Measurements from ENCODE around the gene LRCH1. TPM values are rescaled to one million over a fixed set of nuclear protein-coding genes. Genes with fewer than 3 reads are reported as not detected.

The LRCH1 gene
- total RNA-seq, 1 experiment from 2014 or later: 11.8 TPM

- no peak for TF ChIP-seq ZNF512 (CRISPR knock-in tag; IDR thresholded peaks at IDR 0.05; ENCODE audit: borderline replicate concordance)
- TF ChIP-seq, protein P1, sequence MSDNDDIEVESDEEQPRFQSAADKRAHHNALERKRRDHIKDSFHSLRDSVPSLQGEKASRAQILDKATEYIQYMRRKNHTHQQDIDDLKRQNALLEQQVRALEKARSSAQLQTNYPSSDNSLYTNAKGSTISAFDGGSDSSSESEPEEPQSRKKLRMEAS (CRISPR knock-in tag; IDR thresholded peaks at IDR 0.05): no peak
Measured at GRCh38 chr13:46676378-46676725, 123.4 kb downstream of the LRCH1 start (continued).

DNA sequence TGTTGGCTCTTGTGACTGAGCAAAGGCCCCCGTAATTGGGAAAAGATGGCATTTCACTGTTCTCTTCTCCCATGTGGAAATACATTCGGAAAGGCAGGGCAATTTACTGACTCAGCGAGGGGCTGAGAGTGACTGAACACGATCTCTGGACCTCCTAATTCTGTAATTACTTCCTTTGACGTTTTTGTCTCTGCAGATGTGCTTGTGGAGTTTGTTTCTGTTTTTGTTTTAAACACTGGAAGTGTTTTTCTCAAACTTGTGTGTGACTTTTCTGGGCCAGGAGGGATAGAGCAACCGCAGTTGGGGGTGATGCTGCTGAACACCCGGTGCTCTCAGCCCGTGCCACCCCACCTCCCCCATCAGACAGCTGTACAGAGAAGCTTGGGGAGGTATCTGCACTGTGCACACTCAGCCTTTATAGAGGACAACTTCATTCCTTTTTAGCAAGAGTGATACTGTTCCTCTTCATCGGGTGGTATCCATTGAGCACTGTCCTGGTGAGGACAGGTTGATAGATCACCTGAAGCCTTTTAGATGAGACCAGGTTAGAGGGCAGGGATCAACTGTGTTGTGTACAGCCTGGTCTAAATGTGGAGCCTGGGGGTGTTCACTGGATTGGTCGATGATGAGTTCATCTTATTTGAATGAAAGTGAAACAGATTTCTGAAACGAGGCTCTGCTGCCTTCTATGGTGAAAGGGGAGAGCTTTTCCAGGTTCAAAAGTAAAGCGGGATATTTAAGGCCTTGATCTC lies 126.6 kb downstream of the LRCH1 start:
- ATAC-seq: no peak
- CTCF ChIA-PET: no interaction called here
- Mint-ChIP-seq H3K4me3 (no peak overlapping the region), H3K4me1 (peaks cover 11% of the 10 kb centered on the region), H3K36me3 (0 out of 2 replicates have a peak, but pooled peaks cover 4% of the 10 kb centered on the region), H3K27me3 (ENCODE audit: low read depth) (no peaks in the 10 kb centered on the region), H3K27ac (no peak overlapping the region), H3K9me3 (no peaks in the 10 kb centered on the region)
- no peak for DNase-seq (ENCODE audit: low spot score)
- TF ChIP-seq TP53 (CRISPR knock-in tag; IDR thresholded peaks at IDR 0.05) (no peak), NFE2L1 (CRISPR knock-in tag; IDR thresholded peaks at IDR 0.05) (no peak), ARID4B (CRISPR knock-in tag; IDR thresholded peaks at IDR 0.05; ENCODE audit: borderline replicate concordance) (no peak), SP1 (CRISPR knock-in tag; conservative IDR thresholded peaks at IDR 0.05) (no peak), MYBL2 (CRISPR knock-in tag; IDR thresholded peaks at IDR 0.05) (no peak), GABPB1 (CRISPR knock-in tag; IDR thresholded peaks at IDR 0.05) (no peak), ZMAT4 (CRISPR knock-in tag; IDR thresholded peaks at IDR 0.05) (no peak), ESRRA (CRISPR knock-in tag; IDR thresholded peaks at IDR 0.05; ENCODE audit: borderline replicate concordance) (no peak), ZNF121 (CRISPR knock-in tag; IDR thresholded peaks at IDR 0.05) (no peak)
- POLR2A ChIA-PET: no interaction called here

DNA sequence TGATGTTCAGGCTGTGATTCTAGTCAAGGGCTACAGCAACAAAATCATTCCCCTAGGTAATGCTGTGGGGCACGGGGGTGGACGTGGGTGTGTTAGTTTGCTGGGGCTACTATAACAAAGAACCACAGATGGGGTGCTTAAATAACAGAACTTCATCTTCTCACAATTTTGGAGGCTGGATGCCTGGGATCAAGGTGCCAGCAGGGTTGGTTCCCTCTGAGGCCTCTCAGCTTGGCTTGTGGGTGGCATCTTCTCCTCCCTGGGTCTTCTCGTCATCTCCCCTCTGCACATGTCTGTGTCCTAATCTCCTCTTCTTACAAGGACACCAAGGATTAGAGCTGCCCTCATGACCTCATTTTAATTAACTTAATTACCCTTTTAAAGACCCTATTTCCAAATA lies 129.0 kb downstream of the LRCH1 start:
- CTCF ChIA-PET: no interaction called here
- no peak for TF ChIP-seq ETV6 (CRISPR knock-in tag; IDR thresholded peaks at IDR 0.05)
- TF ChIP-seq, protein P2, sequence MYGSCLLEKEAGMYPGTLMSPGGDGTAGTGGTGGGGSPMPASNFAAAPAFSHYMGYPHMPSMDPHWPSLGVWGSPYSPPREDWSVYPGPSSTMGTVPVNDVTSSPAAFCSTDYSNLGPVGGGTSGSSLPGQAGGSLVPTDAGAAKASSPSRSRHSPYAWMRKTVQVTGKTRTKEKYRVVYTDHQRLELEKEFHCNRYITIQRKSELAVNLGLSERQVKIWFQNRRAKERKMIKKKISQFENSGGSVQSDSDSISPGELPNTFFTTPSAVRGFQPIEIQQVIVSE (CRISPR knock-in tag; IDR thresholded peaks at IDR 0.05; ENCODE audit: borderline replicate concordance): no peak
- TF ChIP-seq, protein P3, sequence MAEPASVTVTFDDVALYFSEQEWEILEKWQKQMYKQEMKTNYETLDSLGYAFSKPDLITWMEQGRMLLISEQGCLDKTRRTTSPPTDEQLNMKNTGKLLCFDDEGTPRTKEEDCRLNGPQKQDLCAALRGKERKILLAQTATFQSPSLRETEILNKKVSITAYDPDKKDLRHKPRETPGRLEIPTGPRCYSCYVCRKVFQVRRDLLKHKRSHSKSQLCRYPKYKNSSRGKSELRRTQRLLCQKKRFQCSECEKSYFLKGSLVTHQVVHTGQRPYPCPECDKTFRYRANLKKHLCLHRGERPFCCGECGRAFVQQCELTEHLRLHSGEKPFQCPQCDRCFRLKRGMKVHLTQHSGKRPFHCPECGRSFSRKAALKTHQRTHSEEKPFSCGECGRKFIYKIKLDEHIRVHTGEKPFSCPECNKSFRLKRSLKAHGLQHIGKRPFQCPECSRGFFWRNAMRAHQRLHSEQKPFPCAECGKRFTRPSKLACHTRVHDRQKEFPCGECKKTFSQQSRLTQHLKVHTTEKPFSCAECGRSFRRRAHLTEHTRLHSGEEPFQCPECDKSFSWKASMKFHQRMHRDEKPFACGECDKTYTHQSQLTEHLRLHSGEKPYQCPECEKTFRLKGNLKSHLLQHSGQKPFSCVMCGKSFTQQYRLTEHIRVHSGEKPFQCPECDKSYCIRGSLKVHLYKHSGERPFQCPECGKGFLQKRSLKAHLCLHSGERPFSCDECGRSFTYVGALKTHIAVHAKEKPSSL (CRISPR knock-in tag; conservative IDR thresholded peaks at IDR 0.05): no peak
- no peak for TF ChIP-seq FOXK1 (CRISPR knock-in tag; IDR thresholded peaks at IDR 0.05)

More for the DNA sequence above, 129.0 kb downstream of the LRCH1 start:
- H3K9me3 Mint-ChIP-seq: no peaks in the 10 kb centered on the region
- H3K4me1 Mint-ChIP-seq: peaks cover 32% of the 10 kb centered on the region
- H3K4me3 Mint-ChIP-seq: no peak overlapping the region
- H3K27ac Mint-ChIP-seq: no peak overlapping the region
- 0 out of 2 replicates have a peak, but pooled peaks cover 4% of the 10 kb centered on the region for H3K36me3 Mint-ChIP-seq
- no peaks in the 10 kb centered on the region for H3K27me3 Mint-ChIP-seq (ENCODE audit: low read depth)
- ATAC-seq (no peak), DNase-seq (ENCODE audit: low spot score) (no peak)
- POLR2A ChIA-PET: no interaction called here
